Stimulated activated CD4-positive, alpha-beta T cell treated with anti-CD3 and anti-CD28 coated beads, Interleukin-4, amount 100 ng/mL, for 4 hours (primary cell): ENCODE measurements around the gene TNS1.

Experiments used
- DNase-seq, 2 experiments: peaks; one replicate each; pipeline ENCODE4 v3.0.0-alpha.2; 2020

The TNS1 gene

GRCh38 chr2:217978536-217979150, 24.2 kb downstream of the TNS1 start:
- no peak for DNase-seq

- DNase-seq: no peak
Observed at GRCh38 chr2:217977840-217978535, 24.8 kb downstream of the TNS1 start.

- DNase-seq: no peak
Observed at GRCh38 chr2:217976301-217976700, 26.5 kb downstream of the TNS1 start.

DNA sequence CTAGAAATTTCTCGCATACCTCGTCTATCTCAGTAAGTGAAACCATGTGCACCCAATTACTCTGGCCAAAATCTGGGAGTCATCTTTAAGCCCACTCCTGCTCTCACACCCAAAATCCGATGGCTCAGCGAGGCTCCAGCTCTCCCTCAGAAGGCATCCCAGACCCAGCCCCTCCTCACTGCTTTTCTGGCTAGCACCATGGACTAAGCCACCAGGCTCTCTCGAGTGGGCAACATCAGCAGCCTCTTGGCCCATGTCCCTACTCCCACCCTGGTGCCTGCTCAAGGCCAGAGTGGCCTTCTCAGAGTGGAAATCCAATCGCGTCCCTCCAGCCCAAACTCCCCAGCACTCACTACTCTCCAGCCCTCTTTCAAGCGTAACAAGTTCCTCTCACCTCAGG, 27.2 kb downstream of the TNS1 start:
- no peak for DNase-seq

- DNase-seq: no peak
Observed at GRCh38 chr2:217974389-217975005, 28.3 kb downstream of the TNS1 start.

- no peak for DNase-seq
Observed at GRCh38 chr2:217973008-217973787, 29.6 kb downstream of the TNS1 start.

DNA sequence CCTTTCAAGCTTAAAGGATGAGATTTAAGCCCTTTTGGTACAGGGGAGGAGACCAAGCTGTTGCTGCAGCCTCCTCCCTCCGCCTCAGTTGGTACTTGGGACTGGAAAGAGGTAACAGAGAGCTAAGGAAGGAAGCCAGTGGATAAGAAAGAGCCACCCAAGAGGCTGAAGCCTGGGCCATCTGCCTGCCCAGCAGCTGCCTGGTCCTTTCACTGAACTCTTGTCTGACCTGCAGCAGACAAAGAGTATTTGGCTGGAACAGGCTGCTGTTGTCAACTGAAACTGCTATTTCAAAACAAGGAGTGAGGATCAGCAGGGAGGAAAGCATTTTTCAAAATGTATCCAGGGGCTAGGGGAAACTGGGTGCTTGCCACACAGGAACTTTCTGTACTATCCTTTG, 30.3 kb downstream of the TNS1 start:
- DNase-seq: no peak

DNA sequence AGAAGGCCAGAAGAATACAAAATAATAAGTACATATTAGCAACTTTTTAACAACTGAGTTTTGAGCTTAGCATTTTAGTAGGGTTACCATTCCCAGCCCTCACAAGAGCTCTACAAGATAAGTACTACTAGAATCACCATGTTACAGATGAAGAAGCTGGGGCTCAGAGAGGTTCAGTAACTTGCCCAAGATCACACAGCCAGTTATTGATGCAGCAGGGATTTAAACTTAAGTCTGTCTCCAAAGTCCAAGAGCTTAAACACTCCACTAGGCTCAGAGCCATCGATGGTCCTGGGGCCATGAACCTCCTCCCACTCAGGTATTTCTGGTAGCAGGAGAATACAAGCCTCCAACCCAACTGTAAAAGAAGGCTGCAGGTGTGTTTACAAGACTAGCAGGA, 30.8 kb downstream of the TNS1 start:
- no peak for DNase-seq

- no peak for DNase-seq
Observed at GRCh38 chr2:217971166-217971565, 31.6 kb downstream of the TNS1 start.

DNA sequence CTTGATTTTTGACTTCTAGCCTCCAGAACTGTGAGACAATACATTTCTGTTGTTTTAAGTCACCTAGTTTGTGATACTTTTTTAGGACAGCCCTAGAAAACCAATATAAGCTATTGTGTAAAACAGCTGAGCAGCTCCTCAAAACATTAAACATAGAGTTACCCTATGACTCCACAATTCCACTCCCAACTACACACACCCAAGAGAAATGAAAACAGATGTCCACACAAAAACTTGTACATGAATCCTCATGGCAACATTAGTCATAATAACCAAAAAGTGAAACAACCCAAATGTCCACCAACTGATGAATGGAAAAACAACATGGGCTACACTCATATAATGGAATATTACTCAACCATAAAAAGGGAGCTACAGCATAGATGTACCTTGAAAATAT, 32.6 kb downstream of the TNS1 start:
- DNase-seq: no peak

DNA sequence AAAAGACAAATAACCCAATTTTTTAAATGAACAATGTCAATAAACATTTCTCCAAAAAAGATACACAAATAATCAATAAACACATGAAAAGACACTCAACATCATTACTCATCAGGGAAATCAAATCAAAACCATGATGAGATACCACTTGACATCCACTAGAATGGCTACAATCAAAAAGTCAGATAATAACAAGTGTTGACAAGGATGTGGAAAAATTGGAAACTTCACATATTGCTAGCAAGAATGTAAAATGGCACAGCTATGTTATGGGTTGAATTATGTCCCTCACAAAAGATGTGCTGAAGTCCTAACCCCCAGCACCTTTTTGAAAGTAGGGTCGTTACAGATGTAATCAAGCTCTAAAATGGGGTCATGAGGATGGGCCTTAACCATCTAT, 33.2 kb downstream of the TNS1 start:
- no peak for DNase-seq

DNA sequence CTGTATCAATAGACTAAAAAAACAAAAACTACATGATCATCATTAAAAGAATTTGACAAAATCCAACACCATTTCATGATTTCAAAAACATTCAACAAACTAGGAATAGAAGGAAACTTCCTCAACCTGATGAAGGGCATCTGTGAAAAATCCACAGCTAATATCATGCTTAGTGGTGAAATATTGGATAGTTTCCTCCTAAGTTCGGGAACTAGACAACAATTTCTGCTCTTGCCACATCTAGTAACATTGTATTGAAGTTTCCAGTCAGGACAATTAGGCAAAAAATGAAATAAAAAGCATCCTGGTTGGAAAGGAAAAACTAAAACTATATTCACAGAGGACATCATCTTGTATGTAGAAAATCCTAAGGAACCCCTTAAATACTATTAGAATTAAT, 34.8 kb downstream of the TNS1 start:
- no peak for DNase-seq

- no peak for DNase-seq
Observed at GRCh38 chr2:217966423-217967070, 36.2 kb downstream of the TNS1 start.

DNA sequence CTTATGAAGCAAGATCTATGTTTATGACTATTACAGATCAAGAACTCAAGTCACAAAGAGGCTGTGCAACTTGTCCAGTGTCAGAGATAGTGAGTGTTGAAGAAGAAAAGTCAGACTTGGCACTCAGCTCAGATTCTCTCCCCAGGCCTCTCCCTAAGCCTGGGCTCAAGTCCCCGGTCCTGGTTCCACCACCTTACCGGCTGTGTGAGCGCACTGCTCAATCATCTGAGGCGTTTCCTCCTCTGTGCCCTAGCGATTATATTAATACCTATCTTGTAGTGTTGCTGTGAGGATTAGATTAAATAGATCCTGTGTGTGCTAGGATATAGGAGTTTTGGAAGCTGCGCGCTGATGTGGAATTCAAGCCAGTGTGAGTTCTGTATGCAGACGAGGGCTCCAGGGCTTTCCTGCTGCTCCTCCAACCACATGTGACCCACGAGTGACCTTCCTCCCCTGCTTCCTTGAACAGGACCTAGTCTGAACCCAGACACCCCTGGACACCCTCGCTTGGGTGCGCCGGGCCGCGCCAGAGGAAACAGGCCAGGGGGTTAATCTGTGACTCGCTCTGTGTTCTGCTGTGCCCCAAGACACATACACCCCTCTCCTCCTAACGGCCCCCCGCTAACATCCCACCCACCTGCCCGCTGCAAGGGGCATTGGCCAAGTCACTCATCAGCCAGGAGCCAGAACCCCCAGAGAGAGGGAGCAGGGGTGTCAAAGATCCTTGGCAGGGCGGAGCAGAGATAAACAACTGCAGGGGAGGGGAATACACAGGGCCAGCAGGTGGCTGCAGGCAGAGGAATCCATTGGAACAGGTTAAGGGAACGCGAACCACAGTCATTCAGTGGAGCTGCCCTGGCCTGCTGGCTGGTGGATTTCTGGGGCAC, 38.3 kb downstream of the TNS1 start:
- DNase-seq: no peak

DNA sequence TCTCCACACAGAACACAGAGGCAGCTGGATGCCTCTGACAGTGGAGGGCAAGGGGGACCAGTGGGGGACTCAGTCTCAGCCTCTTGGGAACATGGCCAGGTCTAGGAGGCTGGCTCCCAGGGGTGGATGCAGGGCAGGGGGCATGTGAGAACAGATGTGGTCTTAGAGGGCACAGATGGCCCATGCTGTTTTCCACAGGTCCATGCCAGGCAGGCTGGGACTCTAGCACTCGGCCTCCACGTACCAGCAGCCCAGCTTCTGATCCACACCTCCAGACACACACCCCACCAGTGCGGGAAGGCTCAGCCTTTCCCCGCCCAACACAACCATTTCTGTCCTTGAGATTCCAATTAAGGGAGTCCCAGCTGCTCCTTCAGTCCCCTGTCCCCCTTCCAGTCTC, 42.4 kb downstream of the TNS1 start:
- no peak for DNase-seq

GRCh38 chr2:217959723-217960122, 43.1 kb downstream of the TNS1 start:
- no peak for DNase-seq

- DNase-seq: no peak
Observed at GRCh38 chr2:217958884-217959225, 43.9 kb downstream of the TNS1 start.

GRCh38 chr2:217958206-217958883, 44.5 kb downstream of the TNS1 start:
- no peak for DNase-seq

DNA sequence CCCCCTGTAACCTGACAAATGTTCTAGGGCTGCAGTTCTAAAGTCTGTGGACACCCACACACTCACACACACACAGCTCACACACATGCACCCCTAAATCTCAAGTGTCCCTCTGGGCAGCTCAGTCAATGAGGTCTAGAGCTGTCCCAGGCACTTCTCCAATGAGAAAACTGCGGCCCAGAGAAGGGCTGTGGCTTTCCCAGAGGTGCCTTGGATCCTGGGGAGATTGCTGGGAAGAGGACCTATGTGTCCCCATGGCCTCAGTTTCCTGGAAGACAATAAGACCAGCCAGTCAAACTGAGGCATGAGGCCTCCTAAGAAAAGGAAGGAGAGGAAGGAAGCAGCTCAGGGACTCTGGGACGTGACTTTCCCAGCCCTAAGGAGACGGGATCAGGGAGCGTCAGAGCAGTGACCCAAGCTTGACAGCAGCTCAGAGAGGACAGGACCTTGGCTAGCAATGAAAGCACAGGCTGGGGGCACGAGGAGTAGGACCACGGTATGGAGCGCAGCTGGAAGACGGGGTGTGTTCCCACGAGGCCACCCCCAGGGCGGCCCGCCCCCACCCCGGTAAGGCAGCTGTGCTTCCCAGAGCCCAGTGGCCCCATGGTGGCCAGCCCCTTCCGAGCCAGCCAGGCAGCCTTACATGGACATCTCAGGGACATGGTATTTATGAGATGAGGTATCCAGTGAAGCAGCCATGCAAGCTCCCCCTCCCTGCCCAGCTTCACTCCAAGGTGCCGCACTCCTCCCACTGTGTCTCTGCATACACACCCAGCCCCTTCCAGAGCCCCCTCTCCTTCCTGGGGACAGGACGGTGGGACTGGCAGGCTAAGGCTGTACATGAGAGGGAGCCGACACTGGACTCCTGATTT, 46.0 kb downstream of the TNS1 start:
- DNase-seq: no peak

GRCh38 chr2:217955881-217956493, 46.8 kb downstream of the TNS1 start:
- no peak for DNase-seq
